ENCODE data around the gene TMEM109. TPM values are rescaled to one million over a fixed set of nuclear protein-coding genes. Genes with fewer than 3 reads are reported as not detected.

Gene TMEM109
- total RNA-seq, 1 experiment from 2014 or later = 26.8 TPM

- CTCF ChIA-PET = no interaction called here
- Mint-ChIP-seq H3K27ac (no peak overlapping the region), H3K4me1 (no peaks in the 10 kb centered on the region), H3K36me3 (peaks cover 14% of the 10 kb centered on the region), H3K27me3 (ENCODE audit: low read depth) (no peaks in the 10 kb centered on the region), H3K9me3 (no peaks in the 10 kb centered on the region), H3K4me3 (no peak overlapping the region)
- DNase-seq (ENCODE audit: low spot score) (no peak), ATAC-seq (no peak)
- POLR2A ChIA-PET = no interaction called here
- no peak for TF ChIP-seq GRHL2 (CRISPR knock-in tag; IDR thresholded peaks at IDR 0.05; ENCODE audit: insufficient replicate concordance, severe bottlenecking)
- no peak for TF ChIP-seq GTF2I (CRISPR knock-in tag; conservative IDR thresholded peaks at IDR 0.05)
- TF ChIP-seq NFATC4 (CRISPR knock-in tag; IDR thresholded peaks at IDR 0.05) = no peak
- no peak for TF ChIP-seq NFYB (CRISPR knock-in tag; conservative IDR thresholded peaks at IDR 0.05; ENCODE audit: low read depth)
- no peak for TF ChIP-seq PRRX2 (CRISPR knock-in tag; IDR thresholded peaks at IDR 0.05)
- TF ChIP-seq STAT6 (CRISPR knock-in tag; conservative IDR thresholded peaks at IDR 0.05; ENCODE audit: low read depth) = no peak
- no peak for TF ChIP-seq PRDM15 (CRISPR knock-in tag; IDR thresholded peaks at IDR 0.05)
- no peak for TF ChIP-seq NR2C2 (CRISPR knock-in tag; IDR thresholded peaks at IDR 0.05)
- TF ChIP-seq MAX (CRISPR knock-in tag; IDR thresholded peaks at IDR 0.05) = no peak
- TF ChIP-seq TEAD4 (CRISPR knock-in tag; IDR thresholded peaks at IDR 0.05) = no peak
- TF ChIP-seq ARID4B (CRISPR knock-in tag; IDR thresholded peaks at IDR 0.05; ENCODE audit: borderline replicate concordance) = no peak
- TF ChIP-seq KAT7 (CRISPR knock-in tag; IDR thresholded peaks at IDR 0.05; ENCODE audit: borderline replicate concordance) = no peak
Observed at GRCh38 chr11:60934790-60935605, 21.0 kb downstream of the TMEM109 start.
